Stimulated activated CD4-positive, alpha-beta T cell treated with anti-CD3 and anti-CD28 coated beads, TNF-alpha, amount 100 ng/mL, for 1 hour (primary cell): ENCODE results near the gene IGHMBP2.

Experiments used
- DNase-seq, 3 donors: peaks; one replicate each; pipeline ENCODE4 v3.0.0-alpha.2; 2020; ENCODE audit warnings: low read depth in 3 of 3, low spot score in 1 of 3

IGHMBP2 gene

DNA sequence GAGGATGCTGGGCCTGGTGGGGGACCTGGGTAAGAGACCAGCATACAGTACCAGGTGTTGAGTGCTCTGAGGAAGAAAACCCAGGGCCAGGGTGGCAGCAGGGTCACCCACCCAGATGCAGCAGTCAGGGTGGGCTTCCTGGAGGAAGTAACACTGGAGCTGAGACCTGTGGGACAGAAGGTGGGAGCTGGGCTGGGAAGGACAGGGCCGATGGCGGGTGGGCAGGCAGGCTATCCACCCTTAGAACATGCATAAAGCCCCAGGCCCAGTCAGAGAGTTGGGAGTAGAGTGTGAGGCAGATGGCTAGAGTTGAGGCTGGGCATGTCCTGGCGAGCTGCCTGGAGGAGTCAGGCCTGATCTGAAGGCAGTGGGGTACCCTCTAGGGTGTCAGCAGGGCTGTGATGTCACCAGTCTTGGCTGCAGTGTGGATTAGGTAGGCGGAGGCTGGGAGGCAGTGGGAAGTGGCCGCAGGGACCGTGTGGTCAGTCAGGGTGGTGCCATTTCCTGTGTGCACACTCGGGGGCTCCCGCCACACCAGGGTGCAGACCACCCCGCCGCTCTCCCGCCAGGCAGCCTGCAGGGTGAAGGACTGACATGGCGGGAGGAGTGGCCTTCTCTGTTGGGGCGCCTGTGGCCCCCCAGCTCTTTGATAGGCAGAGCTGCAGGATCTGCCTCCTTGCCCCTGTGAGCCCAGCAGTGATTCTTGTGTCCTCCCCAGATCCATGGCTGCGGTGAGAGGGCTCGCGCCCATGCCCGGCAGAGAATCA lies 35.3 kb downstream of the IGHMBP2 start:
- no peak for DNase-seq

DNA sequence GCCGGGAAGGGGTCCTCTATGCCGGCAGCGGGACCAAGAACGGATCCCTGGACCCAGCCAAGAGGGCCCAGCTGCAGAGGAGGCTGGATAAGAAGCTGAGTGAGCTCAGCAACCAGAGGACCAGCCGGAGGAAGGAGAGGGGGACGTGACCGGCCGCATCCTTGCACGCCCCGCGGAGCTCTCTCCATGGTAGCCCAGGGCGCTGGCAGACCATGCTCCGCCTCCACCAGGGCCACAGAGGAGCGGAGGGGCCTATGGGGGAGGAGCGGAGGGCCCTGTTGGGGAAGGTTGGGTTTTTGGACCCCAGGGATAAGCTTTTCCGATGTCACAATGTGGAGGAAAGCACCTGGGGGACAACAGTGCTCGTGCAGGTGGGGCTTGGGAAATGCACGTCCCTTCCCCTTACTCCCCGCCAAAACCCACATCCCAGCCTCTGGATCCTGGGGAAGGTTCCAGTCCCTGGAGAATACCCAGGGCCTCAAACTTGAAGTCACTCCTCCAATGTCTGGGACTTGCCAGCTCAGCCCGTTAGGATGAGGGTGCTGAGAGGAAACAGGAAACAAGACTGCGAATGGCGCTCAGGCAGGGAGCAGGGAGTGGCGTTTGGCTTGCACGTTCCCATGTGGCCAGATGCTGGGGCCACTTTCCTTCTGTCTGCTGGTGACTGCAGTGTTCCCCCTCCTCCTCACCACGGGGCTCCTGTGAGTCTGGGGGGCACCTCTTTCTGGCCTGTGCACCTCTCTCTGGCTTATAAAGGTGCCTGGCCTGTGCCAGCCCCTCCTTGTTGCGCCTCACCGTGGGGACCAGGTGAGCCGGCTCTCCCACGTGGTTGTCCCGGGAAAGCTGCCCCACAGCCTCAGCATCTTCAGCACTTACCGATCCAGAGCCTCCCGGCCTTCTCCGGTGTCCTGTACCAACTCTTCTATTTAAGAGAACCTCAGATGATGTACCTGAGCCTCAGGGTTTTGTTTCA lies 36.2 kb downstream of the IGHMBP2 start:
- DNase-seq: no peak

DNA sequence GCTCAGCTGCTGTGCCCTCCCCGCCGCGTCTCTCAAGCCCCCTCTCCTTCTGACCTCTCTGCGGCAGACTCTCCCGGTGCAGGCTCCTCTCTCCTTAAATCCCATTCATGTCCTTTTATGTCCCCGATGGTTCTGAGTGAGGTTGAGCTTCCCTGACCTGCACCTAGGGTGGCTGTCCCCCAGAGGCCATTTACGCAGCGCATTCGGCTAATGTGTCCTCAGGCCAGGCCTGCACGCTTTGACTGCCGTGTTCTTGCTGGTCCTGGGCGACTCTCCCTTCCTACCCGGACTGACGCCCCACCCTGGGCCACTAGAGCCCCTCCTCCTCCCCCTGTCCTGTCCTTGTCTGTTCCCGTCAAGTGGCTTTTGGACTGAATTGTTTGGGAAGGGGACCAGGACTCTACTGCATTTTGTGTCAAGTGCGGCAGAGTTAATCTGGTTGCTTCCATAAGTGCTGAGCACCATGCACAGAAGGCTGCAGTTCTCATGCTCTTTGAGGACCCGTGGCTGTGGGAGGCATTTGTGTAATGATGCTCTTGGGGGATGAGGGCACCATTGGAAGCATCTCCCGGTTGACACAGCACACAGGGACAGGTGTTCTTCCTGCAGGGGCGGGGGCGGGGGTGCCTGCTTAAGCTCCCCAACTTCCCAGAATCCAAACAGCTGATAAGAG lies 37.1 kb downstream of the IGHMBP2 start:
- no peak for DNase-seq

DNA sequence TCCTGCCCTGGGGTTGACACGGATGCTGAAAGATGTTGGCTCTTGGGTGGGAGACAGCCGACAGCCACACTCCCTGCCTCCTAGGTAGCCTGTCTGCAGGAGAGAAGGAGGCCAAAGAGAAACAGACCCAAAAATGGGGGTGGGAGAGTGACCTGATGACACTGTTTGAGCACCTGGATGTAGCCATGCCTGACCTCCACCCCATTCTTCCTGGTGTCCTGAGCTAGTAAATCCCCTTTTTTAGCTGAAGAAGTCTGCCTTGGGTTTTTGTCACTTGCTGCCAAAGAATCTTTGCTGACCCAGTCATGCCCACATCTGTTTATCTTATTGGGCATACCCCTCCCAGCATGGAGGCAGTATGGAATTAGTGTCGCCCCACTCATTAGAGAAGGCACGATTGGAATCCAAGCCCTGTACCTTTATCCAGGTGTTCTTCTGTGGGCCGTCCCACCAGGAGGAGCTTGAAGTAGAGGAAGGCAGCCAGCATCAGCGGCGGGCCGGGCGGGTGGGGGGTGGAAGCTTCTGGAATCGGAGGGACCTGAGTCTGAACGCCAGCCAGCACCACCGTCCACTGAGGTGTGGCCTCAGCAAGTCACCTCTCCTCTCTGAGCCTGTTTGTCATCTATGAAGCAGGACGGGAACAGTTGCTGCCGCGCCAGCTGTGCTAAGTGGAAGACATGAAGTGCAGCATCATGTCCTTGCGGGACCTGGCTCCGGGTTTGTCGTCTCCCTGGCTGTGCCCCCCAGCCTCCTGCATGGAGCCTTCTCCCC lies 37.8 kb downstream of the IGHMBP2 start:
- DNase-seq: no peak

DNA sequence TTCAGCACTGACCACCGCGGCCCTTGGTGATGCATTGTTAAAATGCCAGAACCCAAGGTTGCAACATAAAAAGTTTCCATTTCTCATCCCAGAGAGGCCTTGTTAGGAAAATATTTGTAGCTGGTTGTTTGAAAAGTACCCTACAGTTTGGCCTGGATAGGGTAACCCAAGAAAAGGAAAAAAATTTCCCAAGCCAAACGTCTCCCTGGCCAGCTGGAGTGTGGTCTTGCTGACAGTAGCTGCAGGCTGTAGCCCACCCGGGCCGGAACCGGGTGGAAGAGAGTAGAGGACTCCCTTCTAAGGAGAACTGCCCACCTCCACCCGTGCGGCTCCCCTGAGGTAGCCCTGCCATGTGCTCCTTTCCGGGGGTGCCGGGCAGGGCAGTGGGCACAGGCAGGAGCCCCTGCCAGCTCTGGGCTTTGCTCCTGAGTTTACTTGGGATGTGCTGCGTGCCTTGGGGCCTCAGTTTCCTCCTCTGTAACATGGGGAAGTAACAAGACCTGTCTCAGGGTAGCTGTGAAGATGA lies 38.5 kb downstream of the IGHMBP2 start:
- no peak for DNase-seq

DNA sequence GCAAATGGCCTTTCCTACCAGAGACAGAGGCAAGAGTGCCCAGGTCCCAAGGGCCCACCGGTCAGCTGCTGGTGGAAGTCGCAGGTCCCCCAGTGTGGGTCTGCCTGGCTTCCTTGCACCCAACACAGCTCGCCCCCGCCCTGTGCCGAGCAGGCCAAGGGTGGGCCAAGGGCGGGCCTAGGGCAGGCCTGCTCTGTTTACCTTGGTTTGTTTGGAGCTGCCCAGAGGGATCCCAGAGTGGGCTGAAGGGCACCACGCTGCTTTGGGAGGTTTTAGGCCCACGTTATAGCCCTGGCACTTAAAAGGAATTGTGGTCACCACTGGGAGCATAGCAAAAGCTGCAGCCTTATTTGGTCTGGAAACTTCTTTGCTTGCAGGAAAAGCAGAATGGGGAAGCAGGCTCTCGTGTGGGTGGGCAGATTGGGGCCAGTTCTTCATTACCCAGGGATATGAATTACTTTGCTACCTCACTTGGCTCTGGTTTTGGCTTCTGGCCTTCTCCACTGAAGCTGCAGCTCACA lies 39.1 kb downstream of the IGHMBP2 start:
- DNase-seq: no peak

DNA sequence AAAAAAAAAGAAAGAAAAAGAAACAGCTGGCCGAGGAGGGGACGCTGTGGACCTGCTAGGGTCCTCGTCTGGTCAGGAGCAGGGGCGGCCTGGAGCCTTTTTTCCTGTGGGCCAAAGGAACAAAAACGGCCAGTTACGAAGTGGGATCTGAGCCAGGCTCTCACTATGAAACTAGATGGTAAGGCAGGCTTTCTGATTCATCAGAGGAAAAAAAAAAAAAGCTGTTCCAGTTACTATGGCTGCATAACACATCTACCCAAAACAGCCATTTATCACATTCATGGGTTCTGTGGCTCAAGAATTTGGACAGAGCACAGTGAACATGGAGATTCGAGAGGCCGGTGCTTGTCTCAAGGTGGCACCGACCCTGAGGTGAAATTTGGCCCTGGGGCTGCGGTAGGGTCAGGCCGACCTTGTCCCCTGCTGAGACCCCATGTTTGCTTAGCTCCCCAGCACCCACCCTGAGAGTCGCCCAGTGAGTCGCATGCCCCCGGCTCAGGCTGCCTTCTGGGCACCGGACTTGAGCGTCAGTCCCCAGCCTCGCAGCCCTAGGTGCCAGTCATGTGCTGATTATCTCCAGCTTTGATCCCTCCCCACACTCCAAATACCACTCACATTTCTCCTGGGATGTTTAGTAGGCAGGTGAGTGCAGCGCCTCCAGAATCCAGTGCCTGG lies 42.9 kb downstream of the IGHMBP2 start:
- DNase-seq: no peak

DNA sequence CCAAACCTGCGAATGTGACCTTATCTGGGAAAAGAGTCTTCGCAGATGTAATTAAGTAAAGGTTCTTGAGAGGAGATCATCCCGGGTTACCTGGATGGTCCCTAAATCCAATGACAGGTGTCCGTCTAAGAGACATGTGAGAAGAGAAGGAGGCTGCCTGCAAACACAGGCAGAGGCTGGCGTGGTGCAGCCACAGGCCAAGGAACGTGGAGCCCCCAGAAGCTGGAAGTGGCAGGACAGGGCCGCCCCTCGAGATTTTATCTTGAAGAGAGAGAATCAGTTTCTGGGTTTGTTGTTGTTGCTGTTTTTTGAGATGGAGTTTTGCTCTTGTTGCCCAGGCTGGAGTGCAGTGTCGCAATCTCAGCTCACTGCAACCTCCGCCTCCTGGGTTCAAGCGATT lies 43.5 kb downstream of the IGHMBP2 start:
- DNase-seq: no peak

DNA sequence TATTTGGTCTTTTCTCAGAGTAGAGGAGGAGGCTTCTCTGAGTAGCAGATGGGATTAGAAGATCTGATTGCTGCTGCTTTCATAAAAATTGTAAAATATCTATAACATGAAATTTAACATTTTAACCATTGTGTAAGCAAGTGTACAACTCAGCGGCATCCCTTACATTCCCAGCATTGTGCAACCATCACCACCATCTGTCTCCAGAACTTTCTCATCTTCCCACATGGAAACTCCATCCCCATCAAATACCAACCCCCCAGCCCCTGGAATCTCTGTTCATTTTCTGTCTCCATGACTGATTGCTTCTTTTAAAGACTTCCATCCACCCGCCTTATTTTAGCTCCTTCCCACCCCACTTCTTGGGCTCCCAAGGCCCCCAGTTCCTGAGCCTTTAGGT lies 44.8 kb downstream of the IGHMBP2 start:
- DNase-seq: no peak

DNA sequence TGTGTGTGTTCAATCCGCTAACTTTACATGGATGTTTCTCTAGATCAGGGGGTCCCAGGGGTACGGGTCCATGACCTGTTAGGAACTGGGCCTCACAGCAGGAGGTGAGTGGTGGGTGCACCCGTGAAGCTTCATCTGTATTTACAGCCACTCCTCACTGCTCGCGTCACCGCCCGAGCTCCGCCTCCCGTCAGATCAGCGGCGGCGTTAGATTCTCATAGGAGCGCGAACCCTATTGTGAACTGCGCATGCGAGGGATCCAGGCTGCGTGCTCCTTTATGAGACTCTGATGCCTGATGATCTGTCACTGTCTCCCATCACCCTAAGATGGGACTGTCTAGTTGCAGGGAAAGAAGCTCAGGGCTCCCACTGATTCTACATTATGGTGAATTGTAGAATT lies 45.2 kb downstream of the IGHMBP2 start:
- DNase-seq: no peak

DNA sequence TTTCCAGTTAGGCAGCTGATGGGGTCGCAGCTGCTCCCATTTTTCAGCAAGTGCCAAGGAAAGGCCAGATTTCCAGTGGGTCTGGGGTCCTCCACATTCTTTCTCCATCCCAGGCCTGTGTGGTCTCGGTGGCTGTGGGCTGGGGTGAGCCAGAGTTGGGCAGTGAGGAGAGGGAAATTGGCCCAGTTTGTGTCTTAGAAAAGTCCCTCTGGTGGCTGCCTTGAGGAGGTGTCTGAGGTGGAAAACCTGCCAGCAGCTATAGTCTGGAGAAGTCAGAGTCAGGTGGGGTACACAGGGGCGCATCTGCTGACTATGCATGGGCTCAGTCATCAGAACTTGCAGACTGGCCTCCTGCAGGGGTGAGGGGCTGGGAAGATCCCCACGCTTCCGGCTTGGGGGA lies 46.6 kb downstream of the IGHMBP2 start:
- no peak for DNase-seq

DNA sequence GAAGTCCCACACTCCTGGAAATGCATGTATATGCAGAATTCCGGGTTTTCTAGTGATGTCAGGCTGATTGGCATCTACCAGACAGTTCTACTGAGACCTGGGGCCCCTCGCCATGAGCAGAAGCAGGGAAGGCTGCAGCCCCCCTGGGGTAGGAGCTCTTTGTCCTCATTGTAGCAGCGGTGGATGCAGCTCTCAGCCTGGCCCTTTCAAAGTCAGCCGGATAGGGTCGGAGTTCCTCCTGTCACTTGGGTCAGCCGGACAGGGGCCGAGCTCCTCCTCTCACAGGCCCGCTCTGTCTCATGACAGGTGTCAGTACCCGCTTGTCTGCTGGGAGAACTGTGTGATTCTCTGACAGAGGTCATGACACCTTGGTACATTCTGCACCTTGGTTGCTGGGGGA lies 47.1 kb downstream of the IGHMBP2 start:
- DNase-seq: no peak

DNA sequence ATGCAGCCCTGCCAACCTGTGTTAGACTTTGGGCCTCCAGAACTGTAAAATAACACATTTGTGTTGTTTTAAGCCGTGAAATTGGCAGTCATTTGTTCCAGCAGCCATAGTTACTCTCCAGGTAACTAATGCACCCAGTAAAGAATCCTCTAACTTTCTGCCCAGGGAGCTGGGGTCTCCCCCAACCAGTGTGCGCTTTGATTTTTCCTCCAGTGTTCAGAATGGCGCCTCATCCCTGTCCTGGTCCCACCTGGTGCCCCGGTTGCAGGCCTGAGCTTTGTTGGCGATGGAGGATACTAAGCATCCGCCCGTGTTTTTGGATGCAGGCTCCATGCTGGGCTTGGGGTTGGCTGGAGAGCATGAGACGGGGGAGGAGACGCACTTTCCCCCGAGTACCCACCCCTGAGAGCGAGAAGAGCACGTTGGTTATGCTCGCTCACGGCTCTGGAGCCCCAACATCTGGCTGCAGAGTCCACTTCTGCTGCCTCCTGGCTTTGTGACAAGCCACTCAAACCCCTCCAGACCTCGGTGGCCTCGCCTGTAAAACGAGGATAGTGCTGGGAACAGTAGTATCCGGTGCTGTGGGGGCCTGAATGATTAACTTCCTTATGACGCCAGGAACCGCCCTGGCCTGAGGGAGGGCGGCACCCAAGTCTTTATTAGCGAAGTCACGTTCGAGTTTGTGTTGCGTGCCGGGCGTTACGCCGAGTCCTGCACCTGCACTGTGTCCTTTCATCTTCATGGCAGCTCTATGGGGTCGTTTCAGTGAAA lies 51.3 kb downstream of the IGHMBP2 start:
- no peak for DNase-seq

DNA sequence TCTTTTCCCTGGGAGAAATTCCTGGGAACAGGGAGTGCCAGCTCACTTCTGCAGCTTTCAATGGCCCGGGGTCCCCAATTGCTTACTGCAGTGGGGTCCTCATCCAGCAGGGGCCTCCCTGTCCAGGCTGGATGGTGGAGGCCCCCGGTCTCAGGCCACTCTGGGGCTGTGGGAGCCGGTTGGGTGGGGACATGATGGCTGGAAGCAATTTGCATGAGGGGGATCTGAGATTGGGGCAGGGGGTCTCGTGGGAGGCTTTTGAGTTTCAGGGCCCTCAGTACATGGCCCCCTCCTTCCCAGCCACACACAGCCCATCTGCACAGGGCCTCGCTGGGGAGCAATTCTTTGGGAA lies 51.9 kb downstream of the IGHMBP2 start:
- DNase-seq: no peak

DNA sequence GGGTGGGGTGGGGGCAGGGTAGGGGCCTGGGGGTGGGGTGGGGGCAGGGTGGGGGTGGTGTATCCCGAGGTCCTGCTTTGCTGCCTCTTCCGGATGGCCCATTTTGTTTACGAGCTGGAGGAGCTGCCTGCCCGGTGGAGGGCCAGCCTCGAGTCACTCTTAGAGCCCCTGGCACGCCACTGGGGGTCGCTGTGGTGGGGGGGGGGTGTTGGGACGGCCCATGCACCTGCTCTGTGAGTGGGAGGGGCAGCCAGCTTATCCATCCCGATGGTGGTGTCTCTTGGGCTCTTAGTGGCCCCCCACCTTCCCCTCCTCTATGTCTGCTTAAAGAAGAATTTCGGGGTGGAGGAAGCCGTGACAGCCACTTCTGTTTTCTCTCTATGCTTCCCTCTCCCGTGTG lies 52.5 kb downstream of the IGHMBP2 start:
- DNase-seq: no peak

DNA sequence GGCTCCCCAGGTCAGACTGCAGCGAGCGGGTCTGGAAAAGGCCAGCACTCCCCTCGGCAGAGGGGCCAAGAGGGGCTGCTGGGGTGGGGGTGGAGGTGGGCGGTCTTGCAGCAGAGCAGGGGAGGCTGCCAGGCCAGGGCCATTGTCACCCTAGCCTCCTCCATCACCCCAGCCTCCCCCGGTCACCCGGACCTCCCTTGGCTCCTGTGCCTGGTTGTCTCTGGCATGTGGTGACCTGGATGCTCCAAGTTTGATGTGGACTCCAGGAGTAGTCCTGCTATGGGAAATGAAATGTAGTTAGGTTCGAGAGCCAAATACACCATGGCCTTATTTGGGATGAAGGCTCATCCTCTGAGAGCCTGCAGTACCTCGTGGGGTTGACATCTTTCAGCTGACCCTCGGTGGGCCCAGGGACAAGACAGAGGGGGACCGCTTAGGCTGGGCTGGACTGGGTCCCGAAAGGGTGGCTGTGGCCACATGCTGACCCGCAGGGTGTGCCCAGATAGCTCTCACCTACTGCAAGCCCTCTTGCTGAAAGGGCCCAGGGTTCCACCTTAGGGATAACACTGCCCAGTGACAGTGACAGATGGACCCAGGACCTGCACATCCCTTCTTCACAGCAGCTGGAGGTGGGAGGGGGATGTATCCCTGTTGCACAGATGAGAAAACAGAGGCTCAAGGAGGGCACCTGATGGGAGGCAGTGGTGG lies 53.0 kb downstream of the IGHMBP2 start:
- DNase-seq: no peak

DNA sequence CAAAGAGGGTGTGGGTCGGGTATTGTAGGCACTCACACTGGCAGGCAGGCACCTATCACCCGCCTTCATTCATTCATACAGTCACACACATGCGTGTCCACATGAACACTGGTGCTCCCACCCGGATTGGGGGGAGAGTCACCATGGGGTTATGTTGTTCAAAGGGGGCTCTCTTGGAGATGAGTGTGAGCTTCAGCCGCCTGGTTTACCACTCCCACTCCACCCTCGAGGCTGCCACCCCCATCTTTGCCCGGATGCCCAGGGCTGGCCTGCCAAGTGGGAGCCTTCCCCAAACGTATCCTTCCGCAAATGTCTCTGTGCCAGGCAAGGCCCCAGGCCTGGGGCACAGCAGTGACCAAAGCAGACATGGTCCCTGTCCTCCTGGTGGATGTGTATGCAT lies 54.5 kb downstream of the IGHMBP2 start:
- no peak for DNase-seq

DNA sequence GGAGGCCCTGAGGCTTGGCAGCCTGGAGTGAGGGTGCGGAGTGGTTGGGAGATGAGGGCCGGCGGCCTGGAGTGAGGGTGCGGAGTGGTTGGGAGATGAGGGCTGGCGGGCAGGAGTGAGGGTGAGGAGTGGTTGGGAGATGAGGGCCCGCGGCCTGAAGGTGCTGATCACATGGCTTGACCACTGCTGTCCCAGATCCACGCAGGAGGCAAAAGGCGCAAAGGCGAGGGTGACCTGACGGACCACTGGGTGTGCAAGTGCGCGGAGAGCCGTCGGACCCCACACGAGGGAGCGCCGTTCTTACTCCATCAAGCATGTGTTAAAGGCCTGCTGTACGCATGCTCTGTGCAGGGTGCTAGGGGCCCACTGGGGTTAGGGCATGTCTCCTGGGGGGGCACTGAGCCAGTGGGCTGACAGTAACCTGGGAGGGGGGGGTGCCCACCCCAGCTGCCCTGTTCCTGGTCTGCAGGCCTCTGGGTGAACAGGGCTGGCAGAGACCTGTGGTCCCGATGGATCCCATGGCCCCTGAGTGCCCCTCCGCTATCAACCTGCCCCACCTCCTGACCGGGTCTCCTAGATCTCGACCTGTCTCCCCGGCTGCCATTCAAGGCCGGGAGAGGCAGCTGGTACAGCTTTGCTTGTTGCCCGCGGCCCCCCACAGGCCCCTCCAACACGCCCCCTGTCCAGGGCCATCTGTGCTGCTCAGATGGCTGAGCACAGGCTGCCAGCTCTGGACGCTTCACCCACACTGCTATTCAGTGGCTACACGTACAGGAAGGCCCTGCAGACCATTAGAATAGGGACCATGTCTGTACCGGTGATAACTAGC lies 56.0 kb downstream of the IGHMBP2 start:
- DNase-seq: no peak
